B cell (primary cell): ENCODE measurements around the gene ZBTB37.

ENCODE experiments used
- CTCF ChIP-seq: fragments of 200-600 bp; IDR thresholded peaks from one replicate; pipeline ENCODE4 v1.8.0; 2022; ENCODE audit warnings: antibody characterized with exemption, mild to moderate bottlenecking
- EZH2 ChIP-seq: IDR thresholded peaks from 2 replicates; pipeline ENCODE4 v1.6.1; 2012; ENCODE audit warnings: borderline replicate concordance, low read depth, mild to moderate bottlenecking, moderate library complexity, low read length; ENCODE audit not compliant: insufficient read depth, poor library complexity, severe bottlenecking

- TF ChIP-seq CTCF (no peak), EZH2 (no peak)
Observed at GRCh38 chr1:173870252-173871075, 2.3 kb downstream of the ZBTB37 start.
